ENCODE results near the gene TTC34. TPM values are rescaled to one million over a fixed set of nuclear protein-coding genes. Genes with fewer than 3 reads are reported as not detected.

Gene TTC34
- total RNA-seq, 1 experiment from 2014 or later = 0.92 TPM

GRCh38 chr1:2829846-2830615 lies 28.5 kb upstream of the TTC34 start:
- no peaks in the 10 kb centered on the region for H3K23me2 ChIP-seq (ENCODE audit: insufficient read length, low read depth, low read length, poor library complexity, severe bottlenecking)
- no peak for DNase-seq
- no peak overlapping the region for H3K23ac ChIP-seq (ENCODE audit: insufficient read length, low read depth, low read length)
- no peak for TF ChIP-seq CTCF (conservative IDR thresholded peaks at IDR 0.05)
- H4K5ac ChIP-seq (ENCODE audit: insufficient read length, low read depth, low read length) = no peak overlapping the region
- H3K18ac ChIP-seq (ENCODE audit: insufficient read length, low read depth, low read length) = no peak overlapping the region
- no peak overlapping the region for H3K56ac ChIP-seq (ENCODE audit: insufficient read length, low read depth, low read length)
- H3K4me1 ChIP-seq (ENCODE audit: insufficient read depth, low read length) = no peaks in the 10 kb centered on the region
- no peak overlapping the region for H4K91ac ChIP-seq (ENCODE audit: insufficient read length, low read depth, low read length)
- no peaks in the 10 kb centered on the region for H3K4me1 Mint-ChIP-seq
- H3K36me3 Mint-ChIP-seq (ENCODE audit: insufficient read depth in 1 of 3, low read depth in 3 of 3) = peaks cover 3 to 7% (median 4%) of the 10 kb centered on the region in 3 experiments; a peak in 3 of 7 replicates
- H3K4me2 ChIP-seq (ENCODE audit: insufficient read depth, insufficient read length, low read length) = no peak overlapping the region
- no peak overlapping the region for H2BK120ac ChIP-seq (ENCODE audit: low read depth, low read length, poor library complexity, severe bottlenecking)
- peaks cover 97% of the 10 kb centered on the region for H3K9me3 ChIP-seq (ENCODE audit: control insufficient read depth, low read depth, low read length)
- no peak overlapping the region for H2AK5ac ChIP-seq (ENCODE audit: insufficient read length, low read length)
- no peak overlapping the region for H3K4me3 Mint-ChIP-seq
- no peak overlapping the region for H2BK15ac ChIP-seq (ENCODE audit: low read depth, low read length)
- no peaks in the 10 kb centered on the region for H3K27me3 ChIP-seq (ENCODE audit: insufficient read depth, low read length)
- H3K9ac ChIP-seq (ENCODE audit: extremely low read depth, insufficient read length, low read length) = no peak overlapping the region
- no peak overlapping the region for H2BK12ac ChIP-seq (ENCODE audit: insufficient read length, low read depth, low read length)
- no peaks in the 10 kb centered on the region for H4K20me1 ChIP-seq (ENCODE audit: control insufficient read depth, insufficient read depth, insufficient read length)
- no peak overlapping the region for H3T11ph ChIP-seq (ENCODE audit: low read length)
- H3K9me3 Mint-ChIP-seq = peaks cover 39 to 95% of the 10 kb centered on the region in 2 experiments
- no peak overlapping the region for H2AFZ ChIP-seq (ENCODE audit: low read length)
- H3K27ac Mint-ChIP-seq = no peak overlapping the region
- H3K4ac ChIP-seq (ENCODE audit: low read depth, low read length) = no peak overlapping the region
- no peak overlapping the region for H4K8ac ChIP-seq (replicated peaks; ENCODE audit: insufficient read length, low read depth, low read length)
- no peak overlapping the region for H3K14ac ChIP-seq (ENCODE audit: insufficient read depth, low read length)
- H2BK20ac ChIP-seq (ENCODE audit: low read depth, low read length, poor library complexity, severe bottlenecking) = no peak overlapping the region
- H3K27ac ChIP-seq (ENCODE audit: insufficient read length, low read depth, low read length) = no peak overlapping the region
- no peaks in the 10 kb centered on the region for H3K27me3 Mint-ChIP-seq (ENCODE audit: low read depth)
- no peak overlapping the region for H2BK5ac ChIP-seq (ENCODE audit: insufficient read length, low read length)
- H3K79me2 ChIP-seq (ENCODE audit: insufficient read depth, low read length) = no peaks in the 10 kb centered on the region
- no CpG with 5 or more reads among the region's 23 CpGs for WGBS (ENCODE audit: extremely low coverage, insufficient read length, low lambda C conversion rate)
- H3K79me1 ChIP-seq (ENCODE audit: insufficient read depth, low read depth, low read length, poor library complexity, severe bottlenecking) = no peaks in the 10 kb centered on the region

Data from H9 (cell line).